ENCODE measurements around the gene B3GNT2.

- TF ChIP-seq GATA2 (IDR thresholded peaks at IDR 0.05; ENCODE audit: low read depth, low read length): no peak
- TF ChIP-seq GATA3 (IDR thresholded peaks at IDR 0.05; ENCODE audit: low read depth, low read length): no peak
These were observed 52.3 kb downstream of the B3GNT2 start for GRCh38 chr2:62248226-62248625.

Data from SH-SY5Y (cell line).